Measurements from ENCODE around the gene CEP55. TPM values are rescaled to one million over a fixed set of nuclear protein-coding genes. Genes with fewer than 3 reads are reported as not detected.

Gene CEP55
- total and polyA plus RNA-seq, 9 of the 15 experiments (the other 6 are each of a cell fraction or from before 2014, with no cell fraction given) = 4.4 to 32.5 (median 18.1) TPM

DNA sequence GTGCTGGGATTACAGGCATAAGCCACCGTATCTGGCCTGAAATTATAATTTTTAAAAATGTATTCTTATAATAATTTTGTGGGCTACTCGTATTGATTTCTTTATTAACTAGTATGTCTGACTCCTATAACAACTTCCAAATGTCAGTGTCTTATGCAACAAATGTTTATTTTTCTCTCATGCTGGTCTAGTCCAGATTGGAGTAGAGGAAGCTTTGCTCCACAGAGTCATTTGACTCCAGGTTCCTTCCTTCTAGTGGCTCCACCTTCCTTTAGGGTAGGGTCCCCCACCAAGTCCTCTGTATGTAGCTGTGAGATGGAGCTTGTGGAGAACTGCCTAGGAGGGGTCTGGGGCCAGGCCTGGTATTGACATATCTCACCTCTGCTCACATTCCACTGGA, 8.7 kb downstream of the CEP55 start (continued):
- TF ChIP-seq, protein P1, sequence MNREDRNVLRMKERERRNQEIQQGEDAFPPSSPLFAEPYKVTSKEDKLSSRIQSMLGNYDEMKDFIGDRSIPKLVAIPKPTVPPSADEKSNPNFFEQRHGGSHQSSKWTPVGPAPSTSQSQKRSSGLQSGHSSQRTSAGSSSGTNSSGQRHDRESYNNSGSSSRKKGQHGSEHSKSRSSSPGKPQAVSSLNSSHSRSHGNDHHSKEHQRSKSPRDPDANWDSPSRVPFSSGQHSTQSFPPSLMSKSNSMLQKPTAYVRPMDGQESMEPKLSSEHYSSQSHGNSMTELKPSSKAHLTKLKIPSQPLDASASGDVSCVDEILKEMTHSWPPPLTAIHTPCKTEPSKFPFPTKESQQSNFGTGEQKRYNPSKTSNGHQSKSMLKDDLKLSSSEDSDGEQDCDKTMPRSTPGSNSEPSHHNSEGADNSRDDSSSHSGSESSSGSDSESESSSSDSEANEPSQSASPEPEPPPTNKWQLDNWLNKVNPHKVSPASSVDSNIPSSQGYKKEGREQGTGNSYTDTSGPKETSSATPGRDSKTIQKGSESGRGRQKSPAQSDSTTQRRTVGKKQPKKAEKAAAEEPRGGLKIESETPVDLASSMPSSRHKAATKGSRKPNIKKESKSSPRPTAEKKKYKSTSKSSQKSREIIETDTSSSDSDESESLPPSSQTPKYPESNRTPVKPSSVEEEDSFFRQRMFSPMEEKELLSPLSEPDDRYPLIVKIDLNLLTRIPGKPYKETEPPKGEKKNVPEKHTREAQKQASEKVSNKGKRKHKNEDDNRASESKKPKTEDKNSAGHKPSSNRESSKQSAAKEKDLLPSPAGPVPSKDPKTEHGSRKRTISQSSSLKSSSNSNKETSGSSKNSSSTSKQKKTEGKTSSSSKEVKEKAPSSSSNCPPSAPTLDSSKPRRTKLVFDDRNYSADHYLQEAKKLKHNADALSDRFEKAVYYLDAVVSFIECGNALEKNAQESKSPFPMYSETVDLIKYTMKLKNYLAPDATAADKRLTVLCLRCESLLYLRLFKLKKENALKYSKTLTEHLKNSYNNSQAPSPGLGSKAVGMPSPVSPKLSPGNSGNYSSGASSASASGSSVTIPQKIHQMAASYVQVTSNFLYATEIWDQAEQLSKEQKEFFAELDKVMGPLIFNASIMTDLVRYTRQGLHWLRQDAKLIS (CRISPR knock-in tag; IDR thresholded peaks at IDR 0.05) = no peak
- TF ChIP-seq CREB1 (IDR thresholded peaks at IDR 0.05) = no peak
- TF ChIP-seq CREB1 (CRISPR knock-in tag; IDR thresholded peaks at IDR 0.05) = no peak
- TF ChIP-seq RFX7 (CRISPR knock-in tag; IDR thresholded peaks at IDR 0.05) = no peak
- TF ChIP-seq, protein P2, sequence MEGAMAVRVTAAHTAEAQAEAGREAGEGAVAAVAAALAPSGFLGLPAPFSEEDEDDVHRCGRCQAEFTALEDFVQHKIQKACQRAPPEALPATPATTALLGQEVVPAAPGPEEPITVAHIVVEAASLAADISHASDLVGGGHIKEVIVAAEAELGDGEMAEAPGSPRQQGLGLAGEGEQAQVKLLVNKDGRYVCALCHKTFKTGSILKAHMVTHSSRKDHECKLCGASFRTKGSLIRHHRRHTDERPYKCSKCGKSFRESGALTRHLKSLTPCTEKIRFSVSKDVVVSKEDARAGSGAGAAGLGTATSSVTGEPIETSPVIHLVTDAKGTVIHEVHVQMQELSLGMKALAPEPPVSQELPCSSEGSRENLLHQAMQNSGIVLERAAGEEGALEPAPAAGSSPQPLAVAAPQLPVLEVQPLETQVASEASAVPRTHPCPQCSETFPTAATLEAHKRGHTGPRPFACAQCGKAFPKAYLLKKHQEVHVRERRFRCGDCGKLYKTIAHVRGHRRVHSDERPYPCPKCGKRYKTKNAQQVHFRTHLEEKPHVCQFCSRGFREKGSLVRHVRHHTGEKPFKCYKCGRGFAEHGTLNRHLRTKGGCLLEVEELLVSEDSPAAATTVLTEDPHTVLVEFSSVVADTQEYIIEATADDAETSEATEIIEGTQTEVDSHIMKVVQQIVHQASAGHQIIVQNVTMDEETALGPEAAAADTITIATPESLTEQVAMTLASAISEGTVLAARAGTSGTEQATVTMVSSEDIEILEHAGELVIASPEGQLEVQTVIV (CRISPR knock-in tag; IDR thresholded peaks at IDR 0.05; ENCODE audit: borderline replicate concordance) = no peak
- no peak for TF ChIP-seq ETV6 (IDR thresholded peaks at IDR 0.05; ENCODE audit: borderline replicate concordance in 1 of 2, low read depth in 2 of 2, low read length in 1 of 2)
- TF ChIP-seq ETV6 (CRISPR knock-in tag; IDR thresholded peaks at IDR 0.05; ENCODE audit: borderline replicate concordance) = no peak
- TF ChIP-seq OTX1 (CRISPR knock-in tag; IDR thresholded peaks at IDR 0.05) = no peak
- no peak for TF ChIP-seq ZNF146 (CRISPR knock-in tag; IDR thresholded peaks at IDR 0.05; ENCODE audit: unreplicated experiment)

Data from K562 (cell line).